ENCODE results near the gene ARL14EPL.

DNA sequence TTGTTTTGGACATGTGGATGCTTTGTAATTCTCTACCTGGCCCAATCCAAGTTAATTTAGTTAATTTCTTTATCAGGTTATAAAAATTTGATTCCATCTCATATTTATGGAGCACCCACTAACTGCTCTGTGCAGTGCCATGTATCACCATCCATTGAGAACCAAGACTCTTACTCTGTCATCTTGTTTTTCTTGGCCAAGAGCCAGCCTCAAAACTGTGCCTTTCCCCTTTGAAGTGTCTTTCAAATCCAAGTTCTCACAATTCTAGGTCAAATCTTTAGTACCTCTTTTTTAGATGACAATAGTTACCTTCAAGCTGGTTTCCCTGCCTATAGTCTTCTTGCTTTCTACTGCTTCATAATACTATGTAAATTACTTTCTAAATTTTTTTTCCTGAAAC, 55.8 kb downstream of the ARL14EPL start:
- TF ChIP-seq, protein P1, sequence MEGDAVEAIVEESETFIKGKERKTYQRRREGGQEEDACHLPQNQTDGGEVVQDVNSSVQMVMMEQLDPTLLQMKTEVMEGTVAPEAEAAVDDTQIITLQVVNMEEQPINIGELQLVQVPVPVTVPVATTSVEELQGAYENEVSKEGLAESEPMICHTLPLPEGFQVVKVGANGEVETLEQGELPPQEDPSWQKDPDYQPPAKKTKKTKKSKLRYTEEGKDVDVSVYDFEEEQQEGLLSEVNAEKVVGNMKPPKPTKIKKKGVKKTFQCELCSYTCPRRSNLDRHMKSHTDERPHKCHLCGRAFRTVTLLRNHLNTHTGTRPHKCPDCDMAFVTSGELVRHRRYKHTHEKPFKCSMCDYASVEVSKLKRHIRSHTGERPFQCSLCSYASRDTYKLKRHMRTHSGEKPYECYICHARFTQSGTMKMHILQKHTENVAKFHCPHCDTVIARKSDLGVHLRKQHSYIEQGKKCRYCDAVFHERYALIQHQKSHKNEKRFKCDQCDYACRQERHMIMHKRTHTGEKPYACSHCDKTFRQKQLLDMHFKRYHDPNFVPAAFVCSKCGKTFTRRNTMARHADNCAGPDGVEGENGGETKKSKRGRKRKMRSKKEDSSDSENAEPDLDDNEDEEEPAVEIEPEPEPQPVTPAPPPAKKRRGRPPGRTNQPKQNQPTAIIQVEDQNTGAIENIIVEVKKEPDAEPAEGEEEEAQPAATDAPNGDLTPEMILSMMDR (IDR thresholded peaks at IDR 0.05; ENCODE audit: extremely low read depth in 1 of 2, insufficient read depth in 1 of 2, low read depth in 1 of 2, low read length in 2 of 2), result no peak
- TF ChIP-seq FOS (IDR thresholded peaks at IDR 0.05; ENCODE audit: borderline replicate concordance, insufficient read depth, low read length) (no peak), POLR2AphosphoS5 (IDR thresholded peaks at IDR 0.05; ENCODE audit: insufficient read depth, low read depth, low read length) (no peak), JUN (IDR thresholded peaks at IDR 0.05; ENCODE audit: borderline replicate concordance, insufficient read depth, insufficient read length, low read depth) (no peak), POLR2A (IDR thresholded peaks at IDR 0.05; ENCODE audit: low read depth, low read length) (no peak)
